Activated naive CD4-positive, alpha-beta T cell treated with anti-CD3 and anti-CD28 coated beads, Interleukin-2, amount 50 U/mL, for 16 hours (primary cell): ENCODE data around the gene CNTN2.

Experiments used
- DNase-seq: peaks from one replicate; pipeline ENCODE4 v3.0.0-alpha.2; 2020

CNTN2 gene, protein sequence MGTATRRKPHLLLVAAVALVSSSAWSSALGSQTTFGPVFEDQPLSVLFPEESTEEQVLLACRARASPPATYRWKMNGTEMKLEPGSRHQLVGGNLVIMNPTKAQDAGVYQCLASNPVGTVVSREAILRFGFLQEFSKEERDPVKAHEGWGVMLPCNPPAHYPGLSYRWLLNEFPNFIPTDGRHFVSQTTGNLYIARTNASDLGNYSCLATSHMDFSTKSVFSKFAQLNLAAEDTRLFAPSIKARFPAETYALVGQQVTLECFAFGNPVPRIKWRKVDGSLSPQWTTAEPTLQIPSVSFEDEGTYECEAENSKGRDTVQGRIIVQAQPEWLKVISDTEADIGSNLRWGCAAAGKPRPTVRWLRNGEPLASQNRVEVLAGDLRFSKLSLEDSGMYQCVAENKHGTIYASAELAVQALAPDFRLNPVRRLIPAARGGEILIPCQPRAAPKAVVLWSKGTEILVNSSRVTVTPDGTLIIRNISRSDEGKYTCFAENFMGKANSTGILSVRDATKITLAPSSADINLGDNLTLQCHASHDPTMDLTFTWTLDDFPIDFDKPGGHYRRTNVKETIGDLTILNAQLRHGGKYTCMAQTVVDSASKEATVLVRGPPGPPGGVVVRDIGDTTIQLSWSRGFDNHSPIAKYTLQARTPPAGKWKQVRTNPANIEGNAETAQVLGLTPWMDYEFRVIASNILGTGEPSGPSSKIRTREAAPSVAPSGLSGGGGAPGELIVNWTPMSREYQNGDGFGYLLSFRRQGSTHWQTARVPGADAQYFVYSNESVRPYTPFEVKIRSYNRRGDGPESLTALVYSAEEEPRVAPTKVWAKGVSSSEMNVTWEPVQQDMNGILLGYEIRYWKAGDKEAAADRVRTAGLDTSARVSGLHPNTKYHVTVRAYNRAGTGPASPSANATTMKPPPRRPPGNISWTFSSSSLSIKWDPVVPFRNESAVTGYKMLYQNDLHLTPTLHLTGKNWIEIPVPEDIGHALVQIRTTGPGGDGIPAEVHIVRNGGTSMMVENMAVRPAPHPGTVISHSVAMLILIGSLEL

DNA sequence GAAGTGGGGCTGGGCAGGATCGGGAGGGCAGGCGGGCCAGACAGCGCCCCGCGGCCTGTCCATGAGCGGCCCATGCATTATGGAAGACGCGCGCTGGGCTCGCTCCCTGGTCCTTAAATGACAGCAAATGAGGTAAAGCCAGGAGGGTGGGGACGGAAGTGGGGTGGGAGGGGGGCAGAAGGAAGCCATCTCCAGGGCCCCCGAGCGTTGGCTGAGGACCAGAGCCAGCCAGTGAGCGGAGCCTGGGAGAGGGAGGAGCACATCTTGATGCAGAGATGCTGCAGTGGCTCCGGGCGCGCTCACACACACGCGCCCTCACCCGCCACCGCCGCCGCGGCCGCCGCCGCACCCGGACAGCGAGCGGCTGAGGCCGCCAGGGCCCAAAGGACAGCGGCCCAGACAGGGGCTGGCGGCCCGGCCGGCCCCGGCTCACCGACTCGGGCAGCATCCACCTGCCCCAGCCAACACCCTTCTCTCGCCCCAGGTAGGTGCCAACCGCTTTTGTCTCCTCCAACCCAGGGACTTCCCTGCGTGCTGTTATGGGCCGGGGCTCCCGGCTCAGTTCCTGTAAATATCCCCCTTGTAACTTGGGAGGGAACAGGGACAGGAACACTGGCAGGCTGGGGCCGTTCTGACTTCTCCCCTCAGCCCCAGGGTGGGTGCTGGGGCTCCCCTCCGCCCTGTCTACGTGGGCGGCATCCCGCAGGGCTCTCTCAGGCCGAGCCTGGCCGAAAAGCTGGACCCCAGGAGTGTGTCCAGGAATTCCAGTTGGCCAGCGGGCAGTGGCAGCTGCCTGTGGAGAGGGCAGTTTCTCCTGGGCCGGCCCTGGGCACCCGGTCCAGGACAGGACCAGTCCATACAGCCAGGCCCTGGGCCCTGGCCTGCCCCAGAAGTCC, at the start of gene CNTN2:
Gene CNTN2 (plus strand): TSS at position 302 of the 896 bp plus-strand sequence. CDS start 9,974 bp downstream, outside the sequence.
- DNase-seq = no peak

DNA sequence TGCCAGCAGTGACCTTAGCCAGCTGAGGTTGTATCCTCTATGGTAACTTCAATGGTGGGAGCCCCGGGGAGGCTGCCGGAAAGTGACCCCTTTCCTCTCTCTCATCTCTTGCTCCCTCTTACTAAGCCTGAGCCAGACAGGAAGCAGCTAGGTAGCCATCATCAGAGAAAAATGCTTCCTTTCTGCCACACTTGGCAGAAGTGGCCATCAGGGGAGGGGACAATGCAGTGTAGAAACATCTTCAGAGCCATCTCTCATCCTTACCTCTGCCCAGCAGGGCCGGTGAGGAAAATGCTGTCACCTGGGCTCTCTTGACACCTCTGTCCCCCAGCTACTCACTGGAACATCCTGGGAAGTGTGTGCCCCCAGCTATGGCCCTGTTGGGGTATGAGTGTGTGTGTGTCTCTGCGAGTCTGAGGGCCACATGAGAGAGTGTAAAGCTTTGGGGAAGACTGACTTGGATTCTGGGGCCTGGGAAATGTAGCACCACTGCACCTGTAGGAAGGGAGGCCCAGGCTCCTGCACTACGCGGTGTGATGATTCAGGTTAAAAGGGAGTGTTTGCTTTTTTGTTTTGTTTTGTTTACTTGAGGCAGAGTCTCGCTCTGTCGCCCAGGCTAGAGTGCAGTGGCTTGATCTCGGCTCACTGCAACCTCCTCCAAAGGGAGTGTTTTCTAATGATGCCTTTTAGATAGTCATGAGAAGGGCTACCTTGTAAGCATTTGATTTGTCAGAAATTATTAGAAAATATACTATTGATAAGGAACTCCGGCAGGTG, 48.7 kb upstream of the CNTN2 start:
- no peak for DNase-seq

DNA sequence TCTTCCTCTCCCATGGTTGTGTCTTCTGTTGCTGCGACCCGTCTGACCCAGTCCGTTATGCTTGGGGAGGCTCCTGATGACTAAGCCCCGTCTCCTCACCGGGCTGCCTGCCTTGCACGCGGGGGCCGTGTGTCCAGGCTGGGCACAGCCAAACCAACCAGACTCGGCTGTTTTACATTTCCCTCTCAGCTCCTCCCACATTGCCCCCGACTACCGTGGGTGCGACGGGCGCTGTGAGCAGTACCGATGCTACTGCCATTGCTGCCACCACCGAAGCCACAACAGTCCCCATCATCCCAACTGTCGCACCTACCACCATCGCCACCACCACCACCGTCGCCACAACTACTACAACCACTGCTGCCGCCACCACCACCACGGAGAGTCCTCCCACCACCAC, 46.0 kb upstream of the CNTN2 start:
- no peak for DNase-seq

DNA sequence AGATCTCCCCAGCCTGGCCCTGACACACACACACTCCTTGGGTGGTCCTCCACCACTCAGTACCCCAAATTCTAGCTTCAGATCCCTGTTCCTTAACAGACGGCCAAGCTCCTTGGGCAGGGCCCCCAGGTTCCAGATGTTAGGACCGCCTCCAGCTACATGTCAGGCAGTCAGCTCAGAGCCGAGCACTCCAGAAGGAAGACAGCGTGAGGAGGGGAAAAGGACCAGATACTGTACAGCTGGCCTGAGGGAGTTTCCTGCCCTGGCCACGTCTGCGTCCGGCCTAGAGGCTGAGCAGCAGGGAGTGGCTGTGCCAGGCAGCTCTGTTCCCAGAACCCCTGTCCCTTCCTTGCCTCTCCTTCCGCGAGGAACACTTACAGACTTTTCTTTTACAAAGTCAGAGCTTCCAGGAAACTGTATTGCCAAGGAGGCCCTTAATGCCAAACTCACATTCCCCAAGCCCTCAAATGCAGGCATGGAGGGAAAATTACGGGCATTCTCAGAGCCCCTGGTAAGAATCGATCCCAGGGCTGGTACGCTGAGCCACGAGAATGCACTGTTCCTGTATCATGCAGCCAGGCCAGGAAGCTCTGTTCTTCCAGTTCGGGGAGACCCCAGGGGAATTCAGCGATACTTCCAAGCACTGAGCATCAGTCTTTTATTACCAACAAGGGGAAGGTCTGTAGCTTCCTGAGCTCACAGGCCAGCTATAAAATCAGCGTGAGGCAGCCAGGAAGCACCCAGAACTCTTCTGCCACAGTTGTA, 45.2 kb upstream of the CNTN2 start:
- no peak for DNase-seq

DNA sequence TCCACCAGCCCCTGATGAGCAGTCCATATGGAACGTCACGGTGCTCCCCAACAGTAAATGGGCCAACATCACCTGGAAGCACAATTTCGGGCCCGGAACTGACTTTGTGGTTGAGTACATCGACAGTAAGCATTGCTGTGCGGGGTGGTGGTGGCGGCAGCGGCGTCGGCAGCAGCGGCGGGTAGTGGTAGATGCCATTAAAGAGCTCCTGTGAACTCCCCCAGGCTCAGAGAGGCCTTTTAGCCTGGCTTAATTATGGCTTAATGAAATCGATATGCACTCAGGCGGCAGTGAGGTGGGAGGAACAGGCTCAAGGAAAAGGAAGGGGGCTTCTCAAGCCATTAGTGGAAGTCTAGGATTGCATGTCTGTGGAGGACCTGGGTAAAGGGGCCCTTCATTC, 41.9 kb upstream of the CNTN2 start:
- DNase-seq = no peak

DNA sequence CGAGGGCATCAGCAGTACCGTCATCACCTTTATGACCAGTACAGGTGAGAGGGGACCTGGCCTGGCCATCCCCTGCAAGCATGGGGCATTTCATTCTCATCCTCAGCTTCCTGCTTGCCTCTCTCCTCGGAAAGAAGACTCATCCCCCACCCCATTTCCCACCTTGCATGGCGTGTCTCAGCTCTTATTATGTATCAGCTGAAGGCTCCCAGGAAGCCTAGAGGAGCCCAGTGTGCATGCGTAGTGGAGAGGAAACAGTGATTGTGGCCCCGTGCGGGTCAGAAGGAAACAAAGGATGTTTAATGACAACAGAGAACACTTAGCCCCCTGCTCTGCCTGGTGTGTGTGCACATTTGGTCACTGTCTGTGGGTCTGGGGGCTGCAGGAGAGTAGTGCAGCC, 40.3 kb upstream of the CNTN2 start:
- DNase-seq = no peak

DNA sequence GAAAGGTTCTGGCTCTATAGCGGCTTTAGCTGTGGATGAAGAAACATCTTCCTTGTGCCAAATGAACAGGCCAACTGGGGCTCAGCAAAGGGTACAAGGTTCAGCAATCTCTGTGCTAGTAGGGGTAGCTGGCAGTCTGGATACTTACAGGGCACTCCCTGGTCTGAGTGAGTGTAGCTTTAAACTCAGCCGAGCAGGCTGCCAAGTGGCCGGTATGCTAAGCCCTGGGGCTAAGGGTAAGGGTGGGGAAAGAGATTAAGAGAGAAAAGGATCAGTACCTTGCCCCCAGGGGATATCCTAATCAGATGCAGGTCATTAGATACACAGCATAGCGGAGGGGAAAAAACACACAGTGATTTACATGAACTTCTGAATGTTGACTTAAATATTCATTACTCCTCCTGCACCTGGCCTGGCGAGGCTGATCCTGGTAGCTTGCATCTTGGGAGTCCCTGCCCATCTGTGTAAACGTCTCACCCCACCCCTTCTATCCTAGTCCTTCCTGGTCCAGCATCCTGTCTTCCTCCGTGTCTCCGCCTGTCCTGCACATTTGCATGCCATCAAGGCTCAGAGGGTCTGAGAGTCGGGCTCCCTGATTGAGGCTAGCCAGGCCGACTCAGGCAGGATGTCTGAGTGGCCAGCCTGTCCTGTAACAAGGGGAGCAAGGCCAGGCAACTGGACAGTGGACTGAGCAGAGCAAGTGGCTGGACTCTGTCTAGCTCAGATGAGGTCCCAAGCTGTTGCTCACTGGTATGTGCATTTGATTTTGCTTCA, 39.5 kb upstream of the CNTN2 start:
- no peak for DNase-seq

DNA sequence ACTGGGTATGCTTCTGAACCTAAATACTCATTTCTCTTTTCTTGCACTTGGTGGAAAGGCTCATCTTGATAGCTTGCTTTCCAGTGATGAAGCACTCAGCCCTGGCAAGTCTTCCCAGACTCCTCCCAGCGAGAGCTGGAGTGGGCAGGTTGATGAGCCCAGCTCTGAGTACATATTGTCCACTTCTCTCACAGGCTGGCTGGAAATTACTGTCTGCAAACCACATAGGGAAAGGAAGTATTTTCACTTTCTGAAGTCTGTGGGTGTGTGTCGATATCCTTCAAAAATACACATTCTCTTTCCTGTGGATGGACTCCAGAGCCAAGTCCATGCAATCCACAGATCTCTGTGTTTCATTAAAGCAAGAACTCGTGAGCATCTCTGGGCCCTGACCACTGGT, 38.7 kb upstream of the CNTN2 start:
- no peak for DNase-seq

DNA sequence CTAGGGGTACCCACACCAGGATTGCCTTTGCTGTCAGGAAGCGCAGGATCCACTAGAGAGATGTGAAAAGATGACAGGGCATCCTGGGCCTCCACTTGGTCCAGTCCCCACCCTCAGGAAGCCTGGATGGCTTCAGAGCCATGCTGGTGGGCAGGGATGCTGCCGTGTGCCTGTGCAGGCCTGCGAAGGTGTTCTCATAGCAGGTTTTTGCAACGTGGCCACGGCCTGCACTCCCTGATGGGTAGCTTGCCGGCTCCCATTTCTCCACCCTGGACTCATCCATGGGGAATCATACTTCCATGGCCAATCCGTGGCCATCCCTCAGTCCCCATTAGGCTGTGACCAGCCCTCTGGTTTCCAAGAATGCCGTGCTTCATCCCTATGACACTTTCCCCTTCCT, 34.1 kb upstream of the CNTN2 start:
- no peak for DNase-seq

DNA sequence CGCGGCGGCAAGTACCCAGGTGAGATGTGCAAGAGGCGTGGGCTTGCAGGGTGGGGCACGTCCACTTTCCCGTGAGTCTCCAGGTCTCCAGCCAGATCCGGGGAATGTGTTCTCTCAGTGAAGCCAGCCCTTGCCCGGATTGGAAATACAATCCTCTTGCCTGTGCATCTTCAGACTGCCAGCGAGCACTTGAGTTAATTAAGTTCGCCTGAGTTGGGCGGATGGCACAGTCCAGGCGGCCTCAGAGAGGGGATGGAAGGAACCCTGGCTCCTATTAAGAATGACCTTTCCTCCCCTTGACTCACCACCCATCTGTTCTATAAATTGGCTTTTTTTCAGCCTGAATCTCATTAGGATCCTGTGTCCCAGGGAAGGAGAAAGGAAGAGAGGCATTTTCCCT, 33.3 kb upstream of the CNTN2 start:
- DNase-seq = no peak

DNA sequence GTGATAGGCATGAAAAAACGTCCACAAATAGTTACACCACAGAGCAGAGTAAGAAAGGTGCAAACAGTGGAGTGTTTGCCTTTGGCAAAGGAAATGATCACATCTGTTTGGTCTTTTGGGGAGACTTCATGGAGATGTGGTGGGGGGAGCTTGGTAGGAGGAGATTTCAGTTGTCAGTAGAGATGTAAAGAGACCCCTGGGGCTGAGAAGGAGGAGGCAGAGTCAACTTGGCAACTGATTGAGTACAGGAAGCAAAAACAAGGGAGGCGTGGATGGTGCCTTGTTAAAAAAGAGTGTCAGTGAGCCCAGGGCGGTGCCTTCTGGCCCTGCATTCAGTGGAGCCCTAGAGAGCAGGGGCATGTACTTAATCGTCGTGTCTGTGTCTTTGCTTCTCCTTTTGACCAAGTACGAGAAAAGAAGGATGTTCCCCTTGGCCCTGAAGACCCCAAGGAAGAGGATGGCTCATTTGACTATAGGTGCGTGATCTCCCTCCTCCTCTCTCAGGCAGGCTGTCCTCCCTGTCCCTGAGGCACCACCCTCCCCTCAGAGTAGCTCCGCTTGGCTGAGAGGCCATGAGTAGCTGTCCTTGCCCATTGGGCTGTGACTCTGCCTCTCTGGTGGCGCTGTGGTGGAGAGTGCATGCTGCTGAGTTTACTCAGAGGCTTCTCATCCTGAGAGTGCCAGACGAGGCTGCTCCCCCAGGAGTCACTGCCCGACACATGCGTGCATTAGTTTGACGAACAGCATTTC, 30.4 kb upstream of the CNTN2 start:
- no peak for DNase-seq

DNA sequence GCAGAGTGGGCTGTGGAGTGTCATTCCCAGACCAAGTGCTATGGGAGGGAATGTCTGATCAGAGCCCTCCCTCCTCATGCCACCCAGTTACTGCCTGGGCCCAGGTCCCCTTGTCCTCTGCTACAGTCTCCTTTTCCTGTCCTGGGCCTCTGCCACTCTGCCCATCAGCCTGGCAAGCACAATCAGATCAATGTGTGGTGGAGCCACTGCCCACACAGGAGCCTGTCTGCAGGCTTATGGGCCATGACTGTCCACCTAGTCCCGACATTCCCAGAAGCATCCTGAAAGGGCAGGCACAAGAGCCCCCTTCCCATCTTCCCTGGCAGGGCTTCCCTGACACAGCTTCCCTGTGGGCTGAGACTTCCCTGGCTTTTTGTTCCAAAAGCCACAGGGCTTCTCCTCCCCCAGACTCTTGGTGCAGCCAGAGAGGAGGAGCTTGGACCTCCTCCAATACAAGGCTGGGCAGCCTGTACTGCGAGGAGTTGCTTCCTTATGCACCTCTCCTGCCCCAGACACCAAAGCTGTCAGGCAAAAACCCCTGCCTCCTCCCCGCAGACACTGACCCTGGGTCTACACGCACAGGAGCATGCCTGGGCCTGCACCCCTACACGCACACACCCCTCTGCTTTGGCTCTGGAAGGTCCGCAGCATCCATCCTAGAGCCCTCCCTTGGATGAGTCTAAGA, 29.2 kb upstream of the CNTN2 start:
- DNase-seq = no peak

DNA sequence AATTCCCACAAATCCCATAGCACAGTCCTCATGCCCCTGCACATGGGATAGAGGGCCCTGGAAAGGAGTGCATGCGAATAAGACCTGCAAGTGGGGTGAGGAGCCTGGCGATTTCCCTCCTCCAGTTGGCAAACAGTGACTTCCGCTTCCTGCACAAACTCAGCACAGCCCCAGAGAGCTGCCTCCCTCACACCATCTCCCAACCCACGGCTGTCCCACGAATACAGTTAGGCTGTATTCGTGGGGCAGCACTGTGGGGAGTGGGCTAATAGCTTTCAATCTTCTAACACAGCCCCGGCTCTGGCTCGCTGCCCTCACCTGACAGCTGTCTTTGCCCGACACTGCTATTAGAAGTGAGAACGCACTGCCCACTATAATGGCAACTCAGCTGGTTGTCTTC, 28.2 kb upstream of the CNTN2 start:
- no peak for DNase-seq

DNA sequence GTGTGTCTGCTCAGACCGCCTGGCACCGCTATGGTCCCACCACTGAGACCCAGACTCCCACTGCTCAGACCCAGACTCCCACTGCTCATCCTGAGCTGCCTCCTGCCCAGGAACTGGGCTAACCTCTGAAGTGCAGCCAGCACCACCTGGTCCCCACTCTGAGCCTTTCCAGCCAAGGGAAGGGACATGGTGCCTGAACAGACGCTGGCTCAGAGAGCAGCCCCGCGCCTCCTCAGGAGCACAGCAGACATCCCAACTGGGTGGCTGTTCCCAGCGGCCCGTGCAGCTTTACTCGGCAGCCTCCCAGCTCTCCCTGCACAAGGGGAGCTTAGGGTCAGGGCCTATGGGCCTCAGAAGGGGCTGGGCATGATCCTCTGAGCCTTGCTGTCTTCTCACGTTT, 27.8 kb upstream of the CNTN2 start:
- no peak for DNase-seq

DNA sequence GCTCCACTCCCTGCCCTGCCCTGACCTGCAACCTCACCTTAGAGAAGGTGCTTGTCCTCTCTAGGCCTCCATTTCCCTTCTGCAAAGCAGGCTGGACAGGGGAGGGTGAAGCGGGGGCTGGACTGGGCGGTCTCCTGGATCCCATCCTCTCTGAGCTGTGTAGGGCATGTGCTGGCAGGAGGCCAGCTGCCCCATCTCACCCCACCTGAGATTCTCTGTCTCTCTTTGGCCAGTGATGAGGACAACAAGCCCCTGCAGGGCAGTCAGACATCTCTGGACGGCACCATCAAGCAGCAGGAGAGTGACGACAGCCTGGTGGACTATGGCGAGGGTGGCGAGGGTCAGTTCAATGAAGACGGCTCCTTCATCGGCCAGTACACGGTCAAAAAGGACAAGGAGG, 26.9 kb upstream of the CNTN2 start:
- no peak for DNase-seq

DNA sequence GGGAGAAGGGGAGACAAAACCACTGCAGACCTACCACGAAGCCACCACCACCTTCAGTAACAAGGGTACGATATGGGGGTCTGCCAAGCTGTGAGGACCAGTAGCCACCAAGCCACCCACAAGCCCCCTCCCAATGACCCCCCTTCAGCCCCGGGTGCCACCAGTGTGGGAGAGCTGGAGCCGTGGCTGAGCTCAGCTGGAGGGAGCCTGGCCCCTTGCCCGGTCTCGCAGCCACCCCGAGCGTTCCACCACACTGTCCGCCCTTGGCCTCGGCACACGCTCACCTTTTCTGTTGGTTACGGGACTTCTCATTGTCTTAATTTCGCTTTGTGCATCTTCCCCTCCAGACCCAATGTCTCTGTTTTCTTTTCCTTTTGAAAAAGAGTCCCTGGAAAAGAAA, 26.4 kb upstream of the CNTN2 start:
- no peak for DNase-seq

DNA sequence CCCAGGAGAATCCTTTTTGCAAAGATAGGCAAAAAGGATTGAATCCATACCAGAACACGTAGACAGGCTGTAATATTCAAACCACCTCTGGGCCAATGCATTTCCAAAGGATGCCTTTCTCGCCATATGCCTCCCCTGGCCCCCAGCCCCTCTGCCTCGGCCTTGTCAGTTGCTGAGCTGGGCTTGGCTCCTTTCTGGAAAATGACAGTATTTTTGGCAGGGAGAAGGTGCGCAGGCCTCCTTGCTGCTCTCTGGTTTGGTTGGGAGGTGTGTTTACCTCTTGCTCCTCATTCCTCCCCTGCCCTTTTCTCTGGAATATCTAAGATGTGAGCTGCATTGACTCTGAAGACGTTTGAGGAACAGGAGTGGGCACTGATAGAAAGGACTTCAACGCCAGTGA, 26.0 kb upstream of the CNTN2 start:
- no peak for DNase-seq

DNA sequence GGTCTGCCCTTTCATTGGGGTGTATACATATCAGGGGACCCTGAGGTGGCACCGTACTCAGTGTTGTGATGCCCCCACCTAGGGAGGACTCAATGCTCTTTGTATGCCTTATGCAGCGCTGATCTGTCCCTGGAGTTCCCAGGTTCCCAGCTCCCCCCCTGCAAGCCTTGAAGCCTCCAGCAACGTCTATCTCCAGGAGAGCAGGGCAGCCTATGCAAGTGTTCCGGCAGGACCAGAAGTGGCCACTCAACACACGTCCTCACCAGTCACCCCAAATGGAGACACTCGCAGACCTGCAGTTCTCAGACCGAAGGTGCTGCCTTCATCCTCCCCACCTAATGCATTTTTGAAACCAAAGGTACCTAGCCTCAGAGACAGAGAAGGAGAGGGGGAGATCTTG, 25.2 kb upstream of the CNTN2 start:
- no peak for DNase-seq

DNA sequence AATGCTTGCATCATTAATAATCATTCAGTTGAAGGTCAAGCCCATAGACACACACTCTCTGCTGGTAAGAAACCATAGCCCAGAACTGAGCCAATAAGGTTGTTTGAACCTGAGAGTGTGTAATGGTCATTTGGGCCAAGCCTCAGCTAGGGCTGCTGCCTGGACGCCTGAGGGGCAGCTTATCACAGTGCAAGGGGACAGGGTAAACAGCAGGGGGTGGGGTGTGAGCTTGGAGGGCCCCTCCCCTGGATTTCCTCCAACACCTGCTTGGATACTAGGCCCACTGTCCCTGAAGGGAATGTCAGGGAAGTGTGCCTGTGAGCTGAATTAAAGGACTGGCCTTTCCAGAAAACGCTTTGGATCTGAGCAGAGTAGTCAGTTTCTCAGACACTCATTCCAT, 24.6 kb upstream of the CNTN2 start:
- DNase-seq = no peak
